GM08714 (cell line): Measurements from ENCODE around the gene GADD45GIP1.
"Not testable (repeated sequence)": the region's sequence is repeated elsewhere in the genome, so short reads cannot be mapped to it uniquely, and the experiment has no call there.

Experiments used
- H3K4me3 ChIP-seq: fragments of 200-500 bp; sonication (Bioruptor generic); 2 replicates; pipeline ENCODE4 v1.5.1; 2014; ENCODE audit warnings: mild to moderate bottlenecking, low read length, inconsistent platforms
- ZNF274 ChIP-seq: IDR thresholded peaks from 2 replicates; pipeline ENCODE4 v1.6.1; 2012; ENCODE audit warnings: mild to moderate bottlenecking, low read depth, low read length

The GADD45GIP1 gene

GRCh38 chr19:12955996-12956395, 1.0 kb downstream of the GADD45GIP1 start:
- H3K4me3 ChIP-seq, result peak overlapping the region; percentile 82
- no peak for TF ChIP-seq ZNF274

GRCh38 chr19:12955575-12955974, 1.4 kb downstream of the GADD45GIP1 start:
- H3K4me3 ChIP-seq, result peak overlapping the region; percentile 82; the same call in 1 of the 2 replicates

GRCh38 chr19:12954612-12954962, 2.4 kb downstream of the GADD45GIP1 start:
- no peak for TF ChIP-seq ZNF274

GRCh38 chr19:12953799-12954611, 3.0 kb downstream of the GADD45GIP1 start:
- no peak overlapping the region for H3K4me3 ChIP-seq
- TF ChIP-seq ZNF274, result no peak

More at GRCh38 chr19:12954612-12954962, 2.4 kb downstream of the GADD45GIP1 start:
- no peak overlapping the region for H3K4me3 ChIP-seq

- no peak overlapping the region for H3K4me3 ChIP-seq
Measured at GRCh38 chr19:12953138-12953798, 3.8 kb downstream of the GADD45GIP1 start.

GRCh38 chr19:12952488-12953137, 4.4 kb downstream of the GADD45GIP1 start:
- TF ChIP-seq ZNF274, result no peak
- no peak overlapping the region for H3K4me3 ChIP-seq

More at GRCh38 chr19:12953138-12953798, 3.8 kb downstream of the GADD45GIP1 start:
- no peak for TF ChIP-seq ZNF274

GRCh38 chr19:12952050-12952449, 5.0 kb downstream of the GADD45GIP1 start:
- H3K4me3 ChIP-seq, result not testable (repeated sequence)

- no peak for TF ChIP-seq ZNF274
- no peak overlapping the region for H3K4me3 ChIP-seq
Measured at GRCh38 chr19:12949363-12950283, 7.4 kb downstream of the GADD45GIP1 start.

GRCh38 chr19:12948612-12949362, 8.2 kb downstream of the GADD45GIP1 start:
- TF ChIP-seq ZNF274, result no peak
- no peak overlapping the region for H3K4me3 ChIP-seq

GRCh38 chr19:12947702-12948611, 9.1 kb downstream of the GADD45GIP1 start:
- no peak overlapping the region for H3K4me3 ChIP-seq
- no peak for TF ChIP-seq ZNF274

GRCh38 chr19:12946731-12947496, 10.1 kb downstream of the GADD45GIP1 start:
- peak overlapping the region; percentile 97 for H3K4me3 ChIP-seq
- no peak for TF ChIP-seq ZNF274
